ENCODE results near the gene ARL14EP. TPM values are rescaled to one million over a fixed set of nuclear protein-coding genes. Genes with fewer than 3 reads are reported as not detected.

The ARL14EP gene
- total RNA-seq, 2 donors from 2014 or later: 22.2 to 25.3 TPM

DNA sequence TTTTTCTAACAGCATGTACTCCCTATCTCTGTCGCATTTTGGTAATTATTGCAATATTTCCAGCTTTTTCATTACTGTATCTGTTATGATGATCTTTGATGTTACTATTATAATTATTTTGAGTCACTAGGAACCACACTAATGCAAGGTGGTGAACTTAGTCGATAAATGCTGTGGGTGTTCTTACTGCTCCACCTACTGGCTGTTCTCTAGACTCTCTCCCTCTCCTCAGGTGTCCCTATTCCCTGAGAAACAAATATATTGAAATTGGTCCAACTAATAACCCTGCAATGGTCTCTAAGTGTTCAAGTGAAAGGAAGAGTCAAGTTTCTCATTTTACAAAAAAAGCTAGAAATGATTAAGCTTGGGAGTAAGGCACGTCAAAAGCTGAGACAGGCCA is 10.5 kb downstream of the ARL14EP start:
- Histone ChIP-seq H3K4me1 (ENCODE audit: control insufficient read depth, insufficient read depth, low read length) (no peaks in the 10 kb centered on the region), H3K9ac (ENCODE audit: extremely low read depth, low read length, poor library complexity, severe bottlenecking) (no peak overlapping the region), H3K27ac (ENCODE audit: low read depth, low read length) (no peak overlapping the region), H3K9me3 (ENCODE audit: control insufficient read depth, low read length) (no peaks in the 10 kb centered on the region), H3K36me3 (ENCODE audit: control insufficient read depth, insufficient read depth, low read length) (peaks cover 65% of the 10 kb centered on the region), H3K4me3 (ENCODE audit: low read length) (no peak overlapping the region), H3K27me3 (ENCODE audit: control insufficient read depth, insufficient read depth, low read length, poor library complexity, severe bottlenecking) (no peaks in the 10 kb centered on the region)
- no peak overlapping the region for H3K27ac Mint-ChIP-seq
- no peak overlapping the region for H3K4me3 Mint-ChIP-seq
- H3K9me3 Mint-ChIP-seq: no peaks in the 10 kb centered on the region
- peaks cover 35% of the 10 kb centered on the region for H3K36me3 Mint-ChIP-seq (ENCODE audit: low read depth)
- H3K27me3 Mint-ChIP-seq (ENCODE audit: insufficient read depth): no peaks in the 10 kb centered on the region
- WGBS, 2 experiments (ENCODE audit: insufficient coverage in 1 of 2, insufficient read length in 1 of 2): 88 to 100% methylated on average over 1 to 3 of the region's 3 CpGs
- no peak for DNase-seq
- H3K4me1 Mint-ChIP-seq: no peaks in the 10 kb centered on the region
- TF ChIP-seq, protein P1, sequence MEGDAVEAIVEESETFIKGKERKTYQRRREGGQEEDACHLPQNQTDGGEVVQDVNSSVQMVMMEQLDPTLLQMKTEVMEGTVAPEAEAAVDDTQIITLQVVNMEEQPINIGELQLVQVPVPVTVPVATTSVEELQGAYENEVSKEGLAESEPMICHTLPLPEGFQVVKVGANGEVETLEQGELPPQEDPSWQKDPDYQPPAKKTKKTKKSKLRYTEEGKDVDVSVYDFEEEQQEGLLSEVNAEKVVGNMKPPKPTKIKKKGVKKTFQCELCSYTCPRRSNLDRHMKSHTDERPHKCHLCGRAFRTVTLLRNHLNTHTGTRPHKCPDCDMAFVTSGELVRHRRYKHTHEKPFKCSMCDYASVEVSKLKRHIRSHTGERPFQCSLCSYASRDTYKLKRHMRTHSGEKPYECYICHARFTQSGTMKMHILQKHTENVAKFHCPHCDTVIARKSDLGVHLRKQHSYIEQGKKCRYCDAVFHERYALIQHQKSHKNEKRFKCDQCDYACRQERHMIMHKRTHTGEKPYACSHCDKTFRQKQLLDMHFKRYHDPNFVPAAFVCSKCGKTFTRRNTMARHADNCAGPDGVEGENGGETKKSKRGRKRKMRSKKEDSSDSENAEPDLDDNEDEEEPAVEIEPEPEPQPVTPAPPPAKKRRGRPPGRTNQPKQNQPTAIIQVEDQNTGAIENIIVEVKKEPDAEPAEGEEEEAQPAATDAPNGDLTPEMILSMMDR (conservative IDR thresholded peaks at IDR 0.05): peak; percentile 80

DNA sequence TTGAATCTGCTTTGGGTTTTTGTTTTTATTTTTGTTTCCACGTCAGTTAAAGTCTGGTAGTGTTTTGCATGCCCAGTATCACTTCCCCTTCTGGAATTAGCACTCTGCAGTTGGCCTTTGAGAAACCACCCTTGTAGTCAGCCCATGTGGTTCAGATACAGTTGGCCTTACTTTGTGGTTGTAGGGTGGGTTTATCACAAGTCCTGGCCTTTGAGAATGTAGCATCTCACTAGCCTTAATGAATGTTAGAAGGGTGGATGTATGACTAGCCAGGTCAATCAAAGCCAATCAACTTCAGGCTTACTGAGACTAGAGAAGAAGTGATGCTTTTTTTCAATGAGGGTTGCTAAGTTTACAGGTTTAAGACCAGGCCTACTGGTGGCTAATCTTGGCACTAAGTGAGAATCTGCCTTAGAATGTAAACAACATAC is 19.8 kb downstream of the ARL14EP start:
- 84 to 100% methylated on average over 1 of the region's 1 CpG for WGBS, 2 experiments (ENCODE audit: insufficient coverage in 1 of 2, insufficient read length in 1 of 2)
- Histone ChIP-seq H3K9ac (ENCODE audit: extremely low read depth, low read length, poor library complexity, severe bottlenecking) (no peak overlapping the region), H3K4me3 (ENCODE audit: low read length) (no peak overlapping the region), H3K27ac (ENCODE audit: low read depth, low read length) (no peak overlapping the region), H3K36me3 (ENCODE audit: control insufficient read depth, insufficient read depth, low read length) (peaks cover 9% of the 10 kb centered on the region), H3K4me1 (ENCODE audit: control insufficient read depth, insufficient read depth, low read length) (no peaks in the 10 kb centered on the region), H3K9me3 (ENCODE audit: control insufficient read depth, low read length) (peaks cover 6% of the 10 kb centered on the region), H3K27me3 (ENCODE audit: control insufficient read depth, insufficient read depth, low read length, poor library complexity, severe bottlenecking) (no peaks in the 10 kb centered on the region)
- TF ChIP-seq, protein P1 (conservative IDR thresholded peaks at IDR 0.05): no peak
- no peak for DNase-seq
- Mint-ChIP-seq H3K36me3 (ENCODE audit: low read depth) (no peaks in the 10 kb centered on the region), H3K9me3 (no peaks in the 10 kb centered on the region), H3K4me1 (no peaks in the 10 kb centered on the region), H3K4me3 (no peak overlapping the region), H3K27ac (no peak overlapping the region), H3K27me3 (ENCODE audit: insufficient read depth) (no peaks in the 10 kb centered on the region)

DNA sequence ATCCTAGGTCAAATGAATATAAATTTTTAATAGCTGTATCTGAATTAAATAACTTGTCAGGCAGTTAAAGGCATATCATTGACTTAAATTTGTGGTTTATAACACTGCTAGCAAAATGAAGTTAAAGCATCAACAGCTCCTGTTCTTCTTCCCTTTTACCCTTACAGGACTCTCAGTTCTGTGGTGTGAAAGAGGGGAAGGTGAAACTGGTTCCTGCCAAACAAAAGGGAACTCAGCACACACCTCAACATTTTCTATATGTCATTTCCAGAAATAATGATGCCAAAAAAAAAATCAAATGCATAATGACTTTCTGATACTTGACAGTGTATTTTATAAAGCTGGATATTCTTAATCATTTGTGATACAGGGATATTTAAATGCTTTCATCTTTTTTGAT is 21.2 kb downstream of the ARL14EP start:
- Mint-ChIP-seq H3K27ac (no peak overlapping the region), H3K27me3 (ENCODE audit: insufficient read depth) (no peaks in the 10 kb centered on the region), H3K36me3 (ENCODE audit: low read depth) (no peaks in the 10 kb centered on the region), H3K4me1 (no peaks in the 10 kb centered on the region), H3K4me3 (no peak overlapping the region), H3K9me3 (no peaks in the 10 kb centered on the region)
- Histone ChIP-seq H3K9me3 (ENCODE audit: control insufficient read depth, low read length) (peaks cover 6% of the 10 kb centered on the region), H3K27me3 (ENCODE audit: control insufficient read depth, insufficient read depth, low read length, poor library complexity, severe bottlenecking) (no peaks in the 10 kb centered on the region), H3K9ac (ENCODE audit: extremely low read depth, low read length, poor library complexity, severe bottlenecking) (no peak overlapping the region), H3K36me3 (ENCODE audit: control insufficient read depth, insufficient read depth, low read length) (peaks cover 4% of the 10 kb centered on the region), H3K4me1 (ENCODE audit: control insufficient read depth, insufficient read depth, low read length) (no peaks in the 10 kb centered on the region), H3K4me3 (ENCODE audit: low read length) (no peak overlapping the region), H3K27ac (ENCODE audit: low read depth, low read length) (no peak overlapping the region)
- no peak for DNase-seq
- TF ChIP-seq, protein P1 (conservative IDR thresholded peaks at IDR 0.05): no peak
